Left kidney (tissue), 2 donors: Measurements from ENCODE around the gene VSIR. TPM values are rescaled to one million over a fixed set of nuclear protein-coding genes. Genes with fewer than 3 reads are reported as not detected.

Source experiments
- DNase-seq: peaks from one replicate; pipeline ENCODE4 v3.0.0-alpha.2; 2013
- polyA plus RNA-seq: library from polyadenylated mRNA; unstranded; fragments of 120-200 nt; gene quantifications from one replicate; pipeline ENCODE4 v1.2.1, GENCODE V29; 2013; ENCODE audit not compliant: insufficient read length

VSIR gene
- polyA plus RNA-seq, 1 donor, result 6.3 TPM

DNA sequence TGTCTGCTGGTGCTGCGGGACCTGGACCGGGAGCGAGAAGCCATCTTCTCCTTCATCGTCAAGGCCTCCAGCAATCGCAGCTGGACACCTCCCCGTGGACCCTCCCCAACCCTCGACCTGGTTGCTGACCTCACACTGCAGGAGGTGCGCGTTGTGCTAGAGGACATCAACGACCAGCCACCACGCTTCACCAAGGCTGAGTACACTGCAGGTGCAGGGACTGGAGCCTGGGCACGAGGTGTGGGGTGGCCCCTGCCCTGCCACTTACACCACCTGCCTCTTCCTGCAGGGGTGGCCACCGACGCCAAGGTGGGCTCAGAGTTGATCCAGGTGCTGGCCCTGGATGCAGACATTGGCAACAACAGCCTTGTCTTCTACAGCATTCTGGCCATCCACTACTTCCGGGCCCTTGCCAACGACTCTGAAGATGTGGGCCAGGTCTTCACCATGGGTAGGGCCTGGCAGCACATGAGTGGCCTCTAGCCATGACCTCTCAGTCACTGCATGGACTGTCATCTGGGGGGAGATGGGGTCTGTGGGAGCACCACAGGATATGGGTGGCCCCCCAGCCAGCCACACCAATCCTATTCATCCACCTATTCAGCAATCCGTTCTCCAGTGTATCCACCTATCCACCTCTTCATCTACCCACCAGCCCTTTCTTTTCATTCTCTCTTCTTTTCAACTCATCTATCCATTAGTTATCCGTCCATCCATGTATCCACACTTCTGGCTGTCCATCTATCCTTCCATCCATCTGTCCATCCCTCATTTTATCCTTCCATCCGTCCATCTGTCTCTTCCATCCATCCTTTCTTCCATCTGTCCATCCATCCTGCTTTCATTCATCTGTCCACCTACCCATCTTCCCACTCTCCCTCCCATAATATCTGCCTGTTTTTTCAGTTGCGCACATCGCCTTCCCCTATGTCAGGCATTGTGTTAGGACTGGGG, 34.5 kb upstream of the VSIR start:
- DNase-seq, result no peak

DNA sequence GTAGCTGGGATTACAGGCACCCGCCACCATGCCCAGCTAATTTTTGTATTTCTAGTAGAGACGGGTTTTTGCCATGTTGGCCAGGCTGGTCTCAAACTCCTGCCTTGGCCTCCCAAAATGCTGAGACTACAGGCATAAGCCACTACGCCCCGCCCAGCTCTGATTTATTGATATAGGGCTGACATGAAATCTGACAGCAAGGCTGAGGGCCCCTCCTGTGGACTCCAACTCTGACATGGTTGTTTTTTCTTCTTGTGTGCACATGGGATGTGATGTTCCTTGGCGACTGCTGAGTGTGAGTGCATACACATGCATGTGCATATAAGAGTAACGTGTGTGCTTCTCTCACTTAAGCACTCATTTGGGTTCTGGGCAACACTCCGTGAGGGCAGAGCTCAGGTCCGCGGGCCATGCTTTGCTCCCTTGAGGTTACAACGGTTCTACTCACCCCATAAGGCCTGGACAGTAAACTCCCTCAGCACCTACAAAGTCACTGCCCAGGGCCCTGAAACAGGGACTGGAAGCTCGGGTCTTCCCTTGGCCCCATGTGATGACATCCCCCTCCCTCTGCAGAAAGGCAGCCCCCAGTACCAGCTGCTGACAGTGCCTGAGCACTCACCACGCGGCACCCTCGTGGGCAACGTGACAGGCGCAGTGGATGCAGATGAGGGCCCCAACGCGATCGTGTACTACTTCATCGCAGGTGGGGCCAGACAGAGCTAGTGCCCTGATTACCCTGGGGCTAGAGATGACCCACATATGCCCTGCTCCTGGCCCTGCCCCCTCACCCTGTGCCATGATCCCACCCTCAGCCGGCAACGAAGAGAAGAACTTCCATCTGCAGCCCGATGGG, 33.6 kb upstream of the VSIR start:
- DNase-seq, result no peak

- DNase-seq, result no peak
Observed at GRCh38 chr10:71805776-71806703, 32.7 kb upstream of the VSIR start.

DNA sequence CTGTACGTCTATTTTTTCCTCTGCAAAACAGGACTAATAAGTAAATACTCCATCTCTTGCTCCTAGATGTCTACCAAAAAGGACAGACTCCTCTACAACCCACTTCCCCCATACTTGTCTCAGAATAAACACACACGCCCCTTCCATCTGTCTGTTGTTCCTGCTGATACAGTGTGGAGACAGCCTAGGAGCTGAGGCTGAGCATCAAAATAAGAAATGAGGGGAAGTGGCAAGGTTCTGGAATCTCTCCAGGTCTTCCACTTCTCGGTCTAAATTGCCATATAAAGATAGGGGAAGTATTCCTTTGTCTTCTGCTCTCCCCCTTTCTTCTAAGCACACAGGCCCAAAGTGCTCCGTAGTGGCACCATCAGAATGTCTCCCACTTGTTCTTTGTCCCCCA, 30.8 kb upstream of the VSIR start:
- no peak for DNase-seq

GRCh38 chr10:71802715-71803488, 29.6 kb upstream of the VSIR start:
- DNase-seq, result no peak

DNA sequence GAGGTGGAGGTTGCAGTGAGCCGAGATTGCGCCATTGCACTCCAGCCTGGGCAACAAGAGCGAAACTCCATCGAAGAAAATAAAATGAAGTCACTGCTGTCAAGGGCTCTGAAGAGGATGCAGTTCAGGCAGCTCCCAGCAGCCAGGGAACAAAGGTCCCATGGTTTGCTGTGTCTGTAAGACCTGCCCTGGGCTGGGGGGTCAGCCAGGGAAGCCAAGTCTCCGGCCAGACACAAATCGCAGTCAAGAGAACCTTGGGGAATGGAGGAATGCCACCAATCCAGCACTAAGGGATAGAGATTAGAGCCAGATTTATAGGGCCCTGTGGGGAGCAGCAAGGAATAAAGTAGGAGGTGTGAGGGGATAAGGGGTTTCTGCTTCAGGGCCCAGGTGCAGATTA, 28.9 kb upstream of the VSIR start:
- no peak for DNase-seq

- DNase-seq, result no peak
Observed at GRCh38 chr10:71801361-71801760, 28.0 kb upstream of the VSIR start.

DNA sequence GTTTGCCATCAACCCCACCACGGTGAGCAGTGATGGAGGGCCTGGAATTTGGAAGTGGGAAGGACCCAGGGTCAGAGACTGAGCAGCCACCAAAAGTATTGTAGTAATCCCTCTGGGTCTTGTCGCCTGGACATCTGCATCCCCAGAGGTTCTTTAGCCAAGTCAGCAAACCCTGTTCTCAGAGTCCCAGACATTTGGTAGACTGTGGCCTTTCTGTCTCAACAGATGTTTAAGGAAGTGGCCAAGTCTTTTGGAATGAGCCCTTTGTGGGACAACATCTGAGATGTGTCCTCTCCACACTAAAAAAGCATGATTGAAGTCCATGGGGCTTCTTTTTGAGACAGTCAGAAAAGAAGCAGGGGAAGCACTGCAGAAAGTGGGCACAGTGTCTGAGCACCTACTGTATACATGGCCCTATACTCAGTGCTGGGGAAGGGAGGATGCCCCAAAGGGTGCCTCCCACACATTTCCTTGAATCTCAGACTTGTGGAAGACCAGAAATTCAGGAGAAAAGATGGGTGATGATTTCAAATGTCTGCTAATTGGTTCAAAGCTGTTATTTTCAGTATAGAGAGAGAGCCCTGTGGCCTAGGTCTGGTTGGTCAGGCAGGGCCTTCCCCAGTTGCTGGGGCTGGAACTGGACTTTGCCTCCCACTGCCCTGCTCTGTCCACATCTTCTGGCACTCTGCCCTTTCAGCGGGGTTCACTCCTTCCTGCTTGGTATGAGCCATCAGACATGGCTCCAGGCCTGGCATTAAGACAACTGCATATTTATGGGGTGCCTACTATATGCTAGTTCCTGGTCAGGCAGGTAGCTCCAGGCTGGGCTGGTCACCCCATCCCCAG, 26.5 kb upstream of the VSIR start:
- no peak for DNase-seq

- no peak for DNase-seq
Observed at GRCh38 chr10:71799112-71799511, 25.8 kb upstream of the VSIR start.

- DNase-seq, result no peak
Observed at GRCh38 chr10:71798308-71798624, 24.9 kb upstream of the VSIR start.

- no peak for DNase-seq
Observed at GRCh38 chr10:71797533-71798307, 24.4 kb upstream of the VSIR start.

- DNase-seq, result no peak
Observed at GRCh38 chr10:71796749-71797405, 23.6 kb upstream of the VSIR start.

GRCh38 chr10:71795248-71795647, 21.9 kb upstream of the VSIR start:
- DNase-seq, result peak; percentile 59

DNA sequence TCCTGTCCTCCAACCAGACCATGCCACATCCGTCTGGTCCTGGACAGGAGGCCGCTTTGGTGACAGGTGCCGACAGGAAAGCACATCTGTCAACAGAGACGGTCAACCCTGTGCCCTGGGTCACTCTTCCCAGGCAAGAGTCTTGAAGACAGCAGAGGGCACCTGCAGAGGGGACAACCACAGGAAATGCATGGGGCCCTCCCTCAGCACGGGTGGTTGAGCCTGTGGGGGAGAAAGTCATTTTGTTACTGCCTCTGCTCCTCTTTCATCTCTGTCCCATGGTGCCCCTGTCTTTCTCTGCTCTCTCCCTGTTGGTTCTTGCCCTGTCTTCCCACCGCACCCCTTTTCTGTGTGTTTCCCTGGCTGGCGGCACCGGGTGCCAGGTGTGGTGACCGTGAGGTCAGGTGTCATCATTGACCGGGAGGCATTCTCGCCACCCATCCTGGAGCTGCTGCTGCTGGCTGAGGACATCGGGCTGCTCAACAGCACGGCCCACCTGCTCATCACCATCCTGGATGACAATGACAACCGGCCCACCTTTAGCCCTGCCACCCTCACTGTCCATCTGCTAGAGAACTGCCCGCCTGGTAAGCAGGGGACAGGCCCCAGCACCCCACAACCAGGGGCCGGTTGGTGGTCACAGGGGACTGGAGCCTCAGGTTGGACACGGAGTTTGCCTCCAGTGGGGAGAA, 17.6 kb upstream of the VSIR start:
- no peak for DNase-seq

DNA sequence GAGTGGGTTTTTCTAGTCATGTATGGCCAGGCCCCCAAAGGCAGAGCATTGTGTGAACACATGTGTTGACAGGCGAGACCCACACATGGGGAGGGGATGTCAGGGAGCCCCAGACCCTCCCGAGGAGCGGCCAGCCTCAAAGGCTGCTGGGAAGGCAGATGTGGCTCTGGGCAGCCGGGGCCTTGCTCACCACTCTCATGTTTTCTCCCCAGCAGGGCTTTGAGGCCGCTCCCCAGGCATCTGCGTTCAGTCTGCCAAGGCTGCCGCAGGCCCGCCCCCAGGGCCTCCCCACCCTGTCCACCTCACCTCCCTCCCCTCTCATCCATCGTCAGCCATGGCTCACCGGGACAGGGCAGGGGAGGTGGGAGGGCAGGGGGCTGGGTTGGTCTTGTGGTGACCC, 16.6 kb upstream of the VSIR start:
- DNase-seq, result no peak

GRCh38 chr10:71788954-71789353, 15.6 kb upstream of the VSIR start:
- DNase-seq, result no peak

DNA sequence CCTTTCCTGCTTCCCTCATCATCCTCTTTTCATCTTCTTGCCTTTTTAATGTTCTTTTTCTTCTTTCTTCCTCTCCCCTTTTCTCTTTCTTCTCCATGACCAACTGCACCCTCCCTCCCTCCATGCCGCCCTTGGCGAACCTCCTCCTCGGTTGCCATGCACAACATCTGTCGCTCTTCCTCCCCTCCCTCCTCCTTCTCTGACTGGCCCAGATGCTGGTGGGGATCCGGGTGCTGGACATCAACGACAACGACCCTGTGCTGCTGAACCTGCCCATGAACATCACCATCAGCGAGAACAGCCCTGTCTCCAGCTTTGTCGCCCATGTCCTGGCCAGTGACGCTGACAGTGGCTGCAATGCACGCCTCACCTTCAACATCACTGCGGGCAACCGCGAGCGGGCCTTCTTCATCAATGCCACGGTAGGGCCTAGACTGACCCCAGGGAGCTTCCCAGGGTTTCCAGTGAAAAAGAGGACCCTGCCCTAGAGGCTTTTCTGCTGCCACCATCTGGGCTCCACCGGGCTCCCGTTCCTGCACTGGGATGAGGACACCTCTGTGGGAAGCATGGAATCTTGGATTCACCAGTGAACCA, 11.5 kb upstream of the VSIR start:
- DNase-seq, result no peak
